HL-60 (cell line): ENCODE measurements around the gene GOLGA6C.
A peak's percentile ranks its signal among the peaks of the same experiment; 100 is the strongest.

Experiments
- GABPA ChIP-seq: IDR thresholded peaks from 2 replicates; pipeline ENCODE4 v1.6.1; 2012; ENCODE audit warnings: low read depth
- POLR2AphosphoS5 ChIP-seq: IDR thresholded peaks from 2 replicates; pipeline ENCODE4 v1.6.1; 2012; ENCODE audit warnings: low read depth
- TF ChIP-seq, protein P1 (sequence below): IDR thresholded peaks from one replicate; pipeline ENCODE4 v1.5.1; 2011; ENCODE audit warnings: low read length, control low read depth, inconsistent platforms; ENCODE audit not compliant: insufficient read depth
- TF ChIP-seq, protein P2 (sequence below): IDR thresholded peaks from 2 replicates; pipeline ENCODE4 v1.6.1; 2012; ENCODE audit warnings: low read depth; ENCODE audit not compliant: insufficient replicate concordance

DNA sequence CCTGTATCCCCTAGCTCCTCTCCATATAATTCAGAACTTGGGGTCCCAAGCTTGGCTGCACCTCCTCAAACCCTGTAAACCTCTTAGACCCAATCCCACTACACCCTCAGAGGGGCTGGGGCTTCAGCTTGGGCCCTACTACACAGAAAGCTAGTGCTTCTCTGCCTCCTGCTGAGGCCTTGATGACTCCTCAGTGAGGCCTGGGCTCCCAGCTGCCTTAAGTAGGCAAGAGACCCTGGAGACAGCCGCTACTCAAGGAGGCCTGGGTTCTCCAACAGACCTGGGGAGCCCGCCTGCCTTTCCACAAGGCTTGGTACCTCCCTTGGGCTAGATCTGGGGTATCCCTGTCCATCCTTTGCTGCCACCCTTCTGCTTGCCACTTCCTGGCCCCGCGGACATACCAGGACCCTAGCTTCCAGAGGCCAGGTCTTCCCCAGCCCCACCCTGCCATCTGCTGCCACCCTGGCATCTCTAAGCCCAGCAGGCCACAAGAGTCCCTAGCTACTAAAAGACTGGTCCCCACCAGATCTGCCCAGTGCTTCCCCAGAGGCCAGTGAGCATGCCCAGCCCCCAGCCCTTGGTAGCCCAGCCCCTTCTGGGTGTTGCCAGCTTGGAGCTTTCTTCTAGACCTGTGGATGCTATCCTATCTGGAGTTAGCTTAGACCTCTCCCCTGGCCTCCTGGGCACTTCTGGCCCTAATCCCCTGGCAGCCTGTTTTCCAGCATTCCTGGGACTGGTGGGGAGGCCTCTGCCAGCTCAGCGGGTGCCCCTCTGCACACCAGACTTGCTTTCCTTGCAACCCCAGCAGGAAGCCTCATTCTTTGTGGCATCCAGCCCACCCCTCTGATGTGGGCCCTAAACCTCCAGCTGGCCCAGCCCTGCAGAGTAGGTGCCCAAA is 42.8 kb upstream of the GOLGA6C start:
- TF ChIP-seq, protein P1, sequence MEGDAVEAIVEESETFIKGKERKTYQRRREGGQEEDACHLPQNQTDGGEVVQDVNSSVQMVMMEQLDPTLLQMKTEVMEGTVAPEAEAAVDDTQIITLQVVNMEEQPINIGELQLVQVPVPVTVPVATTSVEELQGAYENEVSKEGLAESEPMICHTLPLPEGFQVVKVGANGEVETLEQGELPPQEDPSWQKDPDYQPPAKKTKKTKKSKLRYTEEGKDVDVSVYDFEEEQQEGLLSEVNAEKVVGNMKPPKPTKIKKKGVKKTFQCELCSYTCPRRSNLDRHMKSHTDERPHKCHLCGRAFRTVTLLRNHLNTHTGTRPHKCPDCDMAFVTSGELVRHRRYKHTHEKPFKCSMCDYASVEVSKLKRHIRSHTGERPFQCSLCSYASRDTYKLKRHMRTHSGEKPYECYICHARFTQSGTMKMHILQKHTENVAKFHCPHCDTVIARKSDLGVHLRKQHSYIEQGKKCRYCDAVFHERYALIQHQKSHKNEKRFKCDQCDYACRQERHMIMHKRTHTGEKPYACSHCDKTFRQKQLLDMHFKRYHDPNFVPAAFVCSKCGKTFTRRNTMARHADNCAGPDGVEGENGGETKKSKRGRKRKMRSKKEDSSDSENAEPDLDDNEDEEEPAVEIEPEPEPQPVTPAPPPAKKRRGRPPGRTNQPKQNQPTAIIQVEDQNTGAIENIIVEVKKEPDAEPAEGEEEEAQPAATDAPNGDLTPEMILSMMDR: no peak
- TF ChIP-seq POLR2AphosphoS5: peak; percentile 74
- TF ChIP-seq, protein P2, sequence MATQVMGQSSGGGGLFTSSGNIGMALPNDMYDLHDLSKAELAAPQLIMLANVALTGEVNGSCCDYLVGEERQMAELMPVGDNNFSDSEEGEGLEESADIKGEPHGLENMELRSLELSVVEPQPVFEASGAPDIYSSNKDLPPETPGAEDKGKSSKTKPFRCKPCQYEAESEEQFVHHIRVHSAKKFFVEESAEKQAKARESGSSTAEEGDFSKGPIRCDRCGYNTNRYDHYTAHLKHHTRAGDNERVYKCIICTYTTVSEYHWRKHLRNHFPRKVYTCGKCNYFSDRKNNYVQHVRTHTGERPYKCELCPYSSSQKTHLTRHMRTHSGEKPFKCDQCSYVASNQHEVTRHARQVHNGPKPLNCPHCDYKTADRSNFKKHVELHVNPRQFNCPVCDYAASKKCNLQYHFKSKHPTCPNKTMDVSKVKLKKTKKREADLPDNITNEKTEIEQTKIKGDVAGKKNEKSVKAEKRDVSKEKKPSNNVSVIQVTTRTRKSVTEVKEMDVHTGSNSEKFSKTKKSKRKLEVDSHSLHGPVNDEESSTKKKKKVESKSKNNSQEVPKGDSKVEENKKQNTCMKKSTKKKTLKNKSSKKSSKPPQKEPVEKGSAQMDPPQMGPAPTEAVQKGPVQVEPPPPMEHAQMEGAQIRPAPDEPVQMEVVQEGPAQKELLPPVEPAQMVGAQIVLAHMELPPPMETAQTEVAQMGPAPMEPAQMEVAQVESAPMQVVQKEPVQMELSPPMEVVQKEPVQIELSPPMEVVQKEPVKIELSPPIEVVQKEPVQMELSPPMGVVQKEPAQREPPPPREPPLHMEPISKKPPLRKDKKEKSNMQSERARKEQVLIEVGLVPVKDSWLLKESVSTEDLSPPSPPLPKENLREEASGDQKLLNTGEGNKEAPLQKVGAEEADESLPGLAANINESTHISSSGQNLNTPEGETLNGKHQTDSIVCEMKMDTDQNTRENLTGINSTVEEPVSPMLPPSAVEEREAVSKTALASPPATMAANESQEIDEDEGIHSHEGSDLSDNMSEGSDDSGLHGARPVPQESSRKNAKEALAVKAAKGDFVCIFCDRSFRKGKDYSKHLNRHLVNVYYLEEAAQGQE: no peak
- no peak for TF ChIP-seq GABPA
